DMS53 (cell line): ENCODE data around the gene WNT4.
A peak's percentile ranks its signal among the peaks of the same experiment; 100 is the strongest.

Experiments
- DNase-seq: peaks from one replicate; lab custom pipeline; 2025; lab: John Stamatoyannopoulos, UW

WNT4 gene

GRCh38 chr1:22129501-22130117 lies 13.3 kb downstream of the WNT4 start:
- DNase-seq = no peak

GRCh38 chr1:22128392-22128791 lies 14.5 kb downstream of the WNT4 start:
- DNase-seq = no peak

GRCh38 chr1:22127731-22128130 lies 15.2 kb downstream of the WNT4 start:
- no peak for DNase-seq

- no peak for DNase-seq
Measured at GRCh38 chr1:22127248-22127647, 15.6 kb downstream of the WNT4 start.

GRCh38 chr1:22126531-22126930 lies 16.4 kb downstream of the WNT4 start:
- DNase-seq = no peak

GRCh38 chr1:22124592-22125229 lies 18.2 kb downstream of the WNT4 start:
- DNase-seq = no peak

GRCh38 chr1:22123901-22124404 lies 18.9 kb downstream of the WNT4 start:
- DNase-seq = no peak

- no peak for DNase-seq
Measured at GRCh38 chr1:22123071-22123390, 19.9 kb downstream of the WNT4 start.

GRCh38 chr1:22122273-22123070 lies 20.4 kb downstream of the WNT4 start:
- no peak for DNase-seq

- DNase-seq = peak; percentile 27
Measured at GRCh38 chr1:22121421-22121911, 21.4 kb downstream of the WNT4 start.

GRCh38 chr1:22120469-22120790 lies 22.5 kb downstream of the WNT4 start:
- DNase-seq = no peak

GRCh38 chr1:22119626-22120468 lies 23.1 kb downstream of the WNT4 start:
- no peak for DNase-seq

- DNase-seq = no peak
Measured at GRCh38 chr1:22118291-22118992, 24.5 kb downstream of the WNT4 start.

GRCh38 chr1:22117851-22118250 lies 25.0 kb downstream of the WNT4 start:
- no peak for DNase-seq

- no peak for DNase-seq
Measured at GRCh38 chr1:22117238-22117637, 25.7 kb downstream of the WNT4 start.

- no peak for DNase-seq
Measured at GRCh38 chr1:22115286-22115685, 27.6 kb downstream of the WNT4 start.

GRCh38 chr1:22114083-22115012 lies 28.5 kb downstream of the WNT4 start:
- no peak for DNase-seq

GRCh38 chr1:22112554-22112953 lies 30.3 kb downstream of the WNT4 start:
- no peak for DNase-seq

- no peak for DNase-seq
Measured at GRCh38 chr1:22111620-22112019, 31.3 kb downstream of the WNT4 start.

- DNase-seq = no peak
Measured at GRCh38 chr1:22111115-22111514, 31.8 kb downstream of the WNT4 start.
